ENCODE results near the gene CSNK1G3.

DNA sequence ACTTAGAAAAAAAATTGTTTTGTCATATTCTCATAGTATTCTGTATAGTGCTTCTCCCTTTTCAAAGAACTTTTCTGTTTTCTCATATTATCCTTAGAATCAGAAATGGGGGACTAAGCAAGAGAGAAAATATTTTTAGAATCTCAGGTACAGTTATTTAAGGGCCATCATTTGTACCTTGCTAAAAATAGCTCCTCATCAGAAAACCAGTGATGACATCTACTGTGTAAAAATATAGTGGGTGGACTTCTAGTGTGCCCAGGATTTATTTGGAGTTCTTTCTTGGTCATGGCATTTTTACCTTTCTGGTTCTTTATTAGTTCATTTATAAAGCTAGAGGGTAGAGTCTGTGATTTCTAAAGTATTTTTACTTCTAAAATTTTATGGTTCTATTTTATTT is 82.5 kb downstream of the CSNK1G3 start:
- TF ChIP-seq, protein P1, sequence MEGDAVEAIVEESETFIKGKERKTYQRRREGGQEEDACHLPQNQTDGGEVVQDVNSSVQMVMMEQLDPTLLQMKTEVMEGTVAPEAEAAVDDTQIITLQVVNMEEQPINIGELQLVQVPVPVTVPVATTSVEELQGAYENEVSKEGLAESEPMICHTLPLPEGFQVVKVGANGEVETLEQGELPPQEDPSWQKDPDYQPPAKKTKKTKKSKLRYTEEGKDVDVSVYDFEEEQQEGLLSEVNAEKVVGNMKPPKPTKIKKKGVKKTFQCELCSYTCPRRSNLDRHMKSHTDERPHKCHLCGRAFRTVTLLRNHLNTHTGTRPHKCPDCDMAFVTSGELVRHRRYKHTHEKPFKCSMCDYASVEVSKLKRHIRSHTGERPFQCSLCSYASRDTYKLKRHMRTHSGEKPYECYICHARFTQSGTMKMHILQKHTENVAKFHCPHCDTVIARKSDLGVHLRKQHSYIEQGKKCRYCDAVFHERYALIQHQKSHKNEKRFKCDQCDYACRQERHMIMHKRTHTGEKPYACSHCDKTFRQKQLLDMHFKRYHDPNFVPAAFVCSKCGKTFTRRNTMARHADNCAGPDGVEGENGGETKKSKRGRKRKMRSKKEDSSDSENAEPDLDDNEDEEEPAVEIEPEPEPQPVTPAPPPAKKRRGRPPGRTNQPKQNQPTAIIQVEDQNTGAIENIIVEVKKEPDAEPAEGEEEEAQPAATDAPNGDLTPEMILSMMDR (conservative IDR thresholded peaks at IDR 0.05; ENCODE audit: low read depth in 2 of 2), result no peak
- no peak for TF ChIP-seq ZNF331 (CRISPR knock-in tag; IDR thresholded peaks at IDR 0.05; ENCODE audit: low read depth)
- no peak for TF ChIP-seq POLR2AphosphoS5 (IDR thresholded peaks at IDR 0.05; ENCODE audit: low read depth)
- TF ChIP-seq EZH2phosphoT487 (IDR thresholded peaks at IDR 0.05; ENCODE audit: unreplicated experiment), result no peak
- TF ChIP-seq EZH2 (IDR thresholded peaks at IDR 0.05; ENCODE audit: low read depth, unreplicated experiment), result no peak
- TF ChIP-seq, protein P2, sequence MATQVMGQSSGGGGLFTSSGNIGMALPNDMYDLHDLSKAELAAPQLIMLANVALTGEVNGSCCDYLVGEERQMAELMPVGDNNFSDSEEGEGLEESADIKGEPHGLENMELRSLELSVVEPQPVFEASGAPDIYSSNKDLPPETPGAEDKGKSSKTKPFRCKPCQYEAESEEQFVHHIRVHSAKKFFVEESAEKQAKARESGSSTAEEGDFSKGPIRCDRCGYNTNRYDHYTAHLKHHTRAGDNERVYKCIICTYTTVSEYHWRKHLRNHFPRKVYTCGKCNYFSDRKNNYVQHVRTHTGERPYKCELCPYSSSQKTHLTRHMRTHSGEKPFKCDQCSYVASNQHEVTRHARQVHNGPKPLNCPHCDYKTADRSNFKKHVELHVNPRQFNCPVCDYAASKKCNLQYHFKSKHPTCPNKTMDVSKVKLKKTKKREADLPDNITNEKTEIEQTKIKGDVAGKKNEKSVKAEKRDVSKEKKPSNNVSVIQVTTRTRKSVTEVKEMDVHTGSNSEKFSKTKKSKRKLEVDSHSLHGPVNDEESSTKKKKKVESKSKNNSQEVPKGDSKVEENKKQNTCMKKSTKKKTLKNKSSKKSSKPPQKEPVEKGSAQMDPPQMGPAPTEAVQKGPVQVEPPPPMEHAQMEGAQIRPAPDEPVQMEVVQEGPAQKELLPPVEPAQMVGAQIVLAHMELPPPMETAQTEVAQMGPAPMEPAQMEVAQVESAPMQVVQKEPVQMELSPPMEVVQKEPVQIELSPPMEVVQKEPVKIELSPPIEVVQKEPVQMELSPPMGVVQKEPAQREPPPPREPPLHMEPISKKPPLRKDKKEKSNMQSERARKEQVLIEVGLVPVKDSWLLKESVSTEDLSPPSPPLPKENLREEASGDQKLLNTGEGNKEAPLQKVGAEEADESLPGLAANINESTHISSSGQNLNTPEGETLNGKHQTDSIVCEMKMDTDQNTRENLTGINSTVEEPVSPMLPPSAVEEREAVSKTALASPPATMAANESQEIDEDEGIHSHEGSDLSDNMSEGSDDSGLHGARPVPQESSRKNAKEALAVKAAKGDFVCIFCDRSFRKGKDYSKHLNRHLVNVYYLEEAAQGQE (IDR thresholded peaks at IDR 0.05; ENCODE audit: unreplicated experiment), result no peak
- TF ChIP-seq, protein P3, sequence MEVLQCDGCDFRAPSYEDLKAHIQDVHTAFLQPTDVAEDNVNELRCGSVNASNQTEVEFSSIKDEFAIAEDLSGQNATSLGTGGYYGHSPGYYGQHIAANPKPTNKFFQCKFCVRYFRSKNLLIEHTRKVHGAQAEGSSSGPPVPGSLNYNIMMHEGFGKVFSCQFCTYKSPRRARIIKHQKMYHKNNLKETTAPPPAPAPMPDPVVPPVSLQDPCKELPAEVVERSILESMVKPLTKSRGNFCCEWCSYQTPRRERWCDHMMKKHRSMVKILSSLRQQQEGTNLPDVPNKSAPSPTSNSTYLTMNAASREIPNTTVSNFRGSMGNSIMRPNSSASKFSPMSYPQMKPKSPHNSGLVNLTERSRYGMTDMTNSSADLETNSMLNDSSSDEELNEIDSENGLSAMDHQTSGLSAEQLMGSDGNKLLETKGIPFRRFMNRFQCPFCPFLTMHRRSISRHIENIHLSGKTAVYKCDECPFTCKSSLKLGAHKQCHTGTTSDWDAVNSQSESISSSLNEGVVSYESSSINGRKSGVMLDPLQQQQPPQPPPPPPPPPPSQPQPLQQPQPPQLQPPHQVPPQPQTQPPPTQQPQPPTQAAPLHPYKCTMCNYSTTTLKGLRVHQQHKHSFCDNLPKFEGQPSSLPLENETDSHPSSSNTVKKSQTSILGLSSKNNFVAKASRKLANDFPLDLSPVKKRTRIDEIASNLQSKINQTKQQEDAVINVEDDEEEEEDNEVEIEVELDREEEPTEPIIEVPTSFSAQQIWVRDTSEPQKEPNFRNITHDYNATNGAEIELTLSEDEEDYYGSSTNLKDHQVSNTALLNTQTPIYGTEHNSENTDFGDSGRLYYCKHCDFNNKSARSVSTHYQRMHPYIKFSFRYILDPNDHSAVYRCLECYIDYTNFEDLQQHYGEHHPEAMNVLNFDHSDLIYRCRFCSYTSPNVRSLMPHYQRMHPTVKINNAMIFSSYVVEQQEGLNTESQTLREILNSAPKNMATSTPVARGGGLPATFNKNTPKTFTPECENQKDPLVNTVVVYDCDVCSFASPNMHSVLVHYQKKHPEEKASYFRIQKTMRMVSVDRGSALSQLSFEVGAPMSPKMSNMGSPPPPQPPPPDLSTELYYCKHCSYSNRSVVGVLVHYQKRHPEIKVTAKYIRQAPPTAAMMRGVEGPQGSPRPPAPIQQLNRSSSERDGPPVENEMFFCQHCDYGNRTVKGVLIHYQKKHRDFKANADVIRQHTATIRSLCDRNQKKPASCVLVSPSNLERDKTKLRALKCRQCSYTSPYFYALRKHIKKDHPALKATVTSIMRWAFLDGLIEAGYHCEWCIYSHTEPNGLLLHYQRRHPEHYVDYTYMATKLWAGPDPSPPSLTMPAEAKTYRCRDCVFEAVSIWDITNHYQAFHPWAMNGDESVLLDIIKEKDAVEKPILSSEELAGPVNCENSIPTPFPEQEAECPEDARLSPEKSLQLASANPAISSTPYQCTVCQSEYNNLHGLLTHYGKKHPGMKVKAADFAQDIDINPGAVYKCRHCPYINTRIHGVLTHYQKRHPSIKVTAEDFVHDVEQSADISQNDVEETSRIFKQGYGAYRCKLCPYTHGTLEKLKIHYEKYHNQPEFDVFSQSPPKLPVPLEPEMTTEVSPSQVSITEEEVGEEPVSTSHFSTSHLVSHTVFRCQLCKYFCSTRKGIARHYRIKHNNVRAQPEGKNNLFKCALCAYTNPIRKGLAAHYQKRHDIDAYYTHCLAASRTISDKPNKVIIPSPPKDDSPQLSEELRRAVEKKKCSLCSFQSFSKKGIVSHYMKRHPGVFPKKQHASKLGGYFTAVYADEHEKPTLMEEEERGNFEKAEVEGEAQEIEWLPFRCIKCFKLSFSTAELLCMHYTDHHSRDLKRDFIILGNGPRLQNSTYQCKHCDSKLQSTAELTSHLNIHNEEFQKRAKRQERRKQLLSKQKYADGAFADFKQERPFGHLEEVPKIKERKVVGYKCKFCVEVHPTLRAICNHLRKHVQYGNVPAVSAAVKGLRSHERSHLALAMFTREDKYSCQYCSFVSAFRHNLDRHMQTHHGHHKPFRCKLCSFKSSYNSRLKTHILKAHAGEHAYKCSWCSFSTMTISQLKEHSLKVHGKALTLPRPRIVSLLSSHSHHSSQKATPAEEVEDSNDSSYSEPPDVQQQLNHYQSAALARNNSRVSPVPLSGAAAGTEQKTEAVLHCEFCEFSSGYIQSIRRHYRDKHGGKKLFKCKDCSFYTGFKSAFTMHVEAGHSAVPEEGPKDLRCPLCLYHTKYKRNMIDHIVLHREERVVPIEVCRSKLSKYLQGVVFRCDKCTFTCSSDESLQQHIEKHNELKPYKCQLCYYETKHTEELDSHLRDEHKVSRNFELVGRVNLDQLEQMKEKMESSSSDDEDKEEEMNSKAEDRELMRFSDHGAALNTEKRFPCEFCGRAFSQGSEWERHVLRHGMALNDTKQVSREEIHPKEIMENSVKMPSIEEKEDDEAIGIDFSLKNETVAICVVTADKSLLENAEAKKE (CRISPR knock-in tag; IDR thresholded peaks at IDR 0.05), result no peak
- TF ChIP-seq, protein P4, sequence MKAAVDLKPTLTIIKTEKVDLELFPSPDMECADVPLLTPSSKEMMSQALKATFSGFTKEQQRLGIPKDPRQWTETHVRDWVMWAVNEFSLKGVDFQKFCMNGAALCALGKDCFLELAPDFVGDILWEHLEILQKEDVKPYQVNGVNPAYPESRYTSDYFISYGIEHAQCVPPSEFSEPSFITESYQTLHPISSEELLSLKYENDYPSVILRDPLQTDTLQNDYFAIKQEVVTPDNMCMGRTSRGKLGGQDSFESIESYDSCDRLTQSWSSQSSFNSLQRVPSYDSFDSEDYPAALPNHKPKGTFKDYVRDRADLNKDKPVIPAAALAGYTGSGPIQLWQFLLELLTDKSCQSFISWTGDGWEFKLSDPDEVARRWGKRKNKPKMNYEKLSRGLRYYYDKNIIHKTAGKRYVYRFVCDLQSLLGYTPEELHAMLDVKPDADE (IDR thresholded peaks at IDR 0.05), result no peak
- TF ChIP-seq CREB1 (CRISPR knock-in tag; IDR thresholded peaks at IDR 0.05; ENCODE audit: low read depth), result no peak
- TF ChIP-seq JUNB (IDR thresholded peaks at IDR 0.05; ENCODE audit: unreplicated experiment), result no peak
- TF ChIP-seq ZNF114 (CRISPR knock-in tag; IDR thresholded peaks at IDR 0.05), result no peak
- TF ChIP-seq NANOG (IDR thresholded peaks at IDR 0.05; ENCODE audit: borderline replicate concordance), result no peak
